K562 (cell line): ENCODE measurements around the gene NECAB2. TPM values are rescaled to one million over a fixed set of nuclear protein-coding genes. Genes with fewer than 3 reads are reported as not detected.

Source experiments
- HCFC1 ChIP-seq: IDR thresholded peaks from 2 replicates; pipeline ENCODE4 v1.6.1; 2012; ENCODE audit warnings: low read depth, low read length, improper control_type of control experiment
- NEUROD1 ChIP-seq: fragments of 150-350 bp; IDR thresholded peaks from 2 replicates; pipeline ENCODE4 v1.6.1; 2014; ENCODE audit warnings: borderline replicate concordance, low read length, low read depth; ENCODE audit not compliant: partially characterized antibody
- NR3C1 ChIP-seq: sonication (generic); formaldehyde crosslinking; IDR thresholded peaks from 2 replicates; pipeline ENCODE4 v1.8.1; 2022; ENCODE audit warnings: missing genetic modification reagents
- RB1 ChIP-seq: fragments of 450-650 bp; IDR thresholded peaks from 2 replicates; pipeline ENCODE4 v1.6.1; 2017; ENCODE audit warnings: low read depth, mild to moderate bottlenecking
- TRIM24 ChIP-seq, 2 experiments: fragments of 450-650 bp; IDR thresholded peaks; 2 replicates each; pipeline ENCODE4 v1.6.1; 2016
- ZNF764 ChIP-seq: fragments of 250-450 bp; sonication (Bioruptor Pico); IDR thresholded peaks from 2 replicates; pipeline ENCODE4 v1.4.0; 2020; ENCODE audit warnings: low read depth, mild to moderate bottlenecking, moderate library complexity
- polyA plus RNA-seq, 8 experiments: library from polyadenylated mRNA; depleted of rRNA in 4 of 8; stranded (reverse) in 5 of 8; unstranded in 3 of 8; fragments of >200 nt; fragmentation: Nextera tagmentation in 2 of 8; fragmentation: Illumina TruSeq in 1 of 8; extraction: Ambion mirVana in 2 of 8; extraction: Trizol in 1 of 8; gene quantifications; 2 replicates each; pipeline versions ENCODE4 v1.2.1 to v1.2.3, GENCODE V29; 2011 to 2014; ENCODE audit warnings: inconsistent platforms in 1 of 8, missing spikeins in 1 of 8
- total RNA-seq, 7 experiments: library from RNA; depleted of rRNA in 6 of 7; stranded (reverse); fragments of >200 nt in 6 of 7; fragmentation: Illumina TruSeq in 2 of 7; extraction: Trizol in 2 of 7; gene quantifications; 2 replicates each; pipeline versions ENCODE4 v1.2.1 to v1.2.3, GENCODE V29; 2011 to 2021; ENCODE audit warnings: low replicate concordance in 1 of 7
- TF ChIP-seq, protein P1 (sequence below): fragments of 450-650 bp; IDR thresholded peaks from 2 replicates; pipeline ENCODE4 v1.6.1; 2016; ENCODE audit warnings: mild to moderate bottlenecking, moderate library complexity
- TF ChIP-seq, protein P2 (sequence below): sonication (generic); formaldehyde crosslinking; IDR thresholded peaks from 2 replicates; pipeline ENCODE4 v1.8.0; 2022; ENCODE audit warnings: mild to moderate bottlenecking, missing genetic modification reagents

Gene NECAB2
- total and polyA plus RNA-seq, 9 of the 15 experiments (the other 6 are each of a cell fraction or from before 2014, with no cell fraction given): 0.03 to 0.28 TPM; not detected in 7

DNA sequence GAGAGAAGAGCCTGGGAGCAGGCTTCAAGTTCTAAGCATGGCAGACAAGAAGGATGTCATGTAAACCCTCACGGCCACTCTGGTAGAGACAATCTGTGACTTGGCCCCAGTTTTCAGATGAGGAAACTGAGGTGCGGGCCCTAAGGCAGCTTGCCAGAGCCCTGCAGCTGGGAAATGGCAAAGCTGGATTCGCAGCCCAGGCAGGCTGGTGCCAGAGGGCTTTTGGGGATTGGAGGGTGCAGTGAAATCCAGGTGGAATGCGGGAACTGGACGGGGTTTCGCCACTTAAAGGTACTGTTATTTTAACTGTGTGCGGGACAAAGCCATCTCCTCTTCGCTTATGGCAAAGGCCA lies 15.5 kb upstream of the NECAB2 start (continued):
- TF ChIP-seq HCFC1 (no peak), RB1 (no peak; the same call in 1 of the 2 replicates), ZNF764 (CRISPR knock-in tag) (no peak), TRIM24 (IDR thresholded peaks at IDR 0.05) (no peak), NEUROD1 (peak; percentile 69), NR3C1 (CRISPR knock-in tag) (no peak)
- TF ChIP-seq, protein P1, sequence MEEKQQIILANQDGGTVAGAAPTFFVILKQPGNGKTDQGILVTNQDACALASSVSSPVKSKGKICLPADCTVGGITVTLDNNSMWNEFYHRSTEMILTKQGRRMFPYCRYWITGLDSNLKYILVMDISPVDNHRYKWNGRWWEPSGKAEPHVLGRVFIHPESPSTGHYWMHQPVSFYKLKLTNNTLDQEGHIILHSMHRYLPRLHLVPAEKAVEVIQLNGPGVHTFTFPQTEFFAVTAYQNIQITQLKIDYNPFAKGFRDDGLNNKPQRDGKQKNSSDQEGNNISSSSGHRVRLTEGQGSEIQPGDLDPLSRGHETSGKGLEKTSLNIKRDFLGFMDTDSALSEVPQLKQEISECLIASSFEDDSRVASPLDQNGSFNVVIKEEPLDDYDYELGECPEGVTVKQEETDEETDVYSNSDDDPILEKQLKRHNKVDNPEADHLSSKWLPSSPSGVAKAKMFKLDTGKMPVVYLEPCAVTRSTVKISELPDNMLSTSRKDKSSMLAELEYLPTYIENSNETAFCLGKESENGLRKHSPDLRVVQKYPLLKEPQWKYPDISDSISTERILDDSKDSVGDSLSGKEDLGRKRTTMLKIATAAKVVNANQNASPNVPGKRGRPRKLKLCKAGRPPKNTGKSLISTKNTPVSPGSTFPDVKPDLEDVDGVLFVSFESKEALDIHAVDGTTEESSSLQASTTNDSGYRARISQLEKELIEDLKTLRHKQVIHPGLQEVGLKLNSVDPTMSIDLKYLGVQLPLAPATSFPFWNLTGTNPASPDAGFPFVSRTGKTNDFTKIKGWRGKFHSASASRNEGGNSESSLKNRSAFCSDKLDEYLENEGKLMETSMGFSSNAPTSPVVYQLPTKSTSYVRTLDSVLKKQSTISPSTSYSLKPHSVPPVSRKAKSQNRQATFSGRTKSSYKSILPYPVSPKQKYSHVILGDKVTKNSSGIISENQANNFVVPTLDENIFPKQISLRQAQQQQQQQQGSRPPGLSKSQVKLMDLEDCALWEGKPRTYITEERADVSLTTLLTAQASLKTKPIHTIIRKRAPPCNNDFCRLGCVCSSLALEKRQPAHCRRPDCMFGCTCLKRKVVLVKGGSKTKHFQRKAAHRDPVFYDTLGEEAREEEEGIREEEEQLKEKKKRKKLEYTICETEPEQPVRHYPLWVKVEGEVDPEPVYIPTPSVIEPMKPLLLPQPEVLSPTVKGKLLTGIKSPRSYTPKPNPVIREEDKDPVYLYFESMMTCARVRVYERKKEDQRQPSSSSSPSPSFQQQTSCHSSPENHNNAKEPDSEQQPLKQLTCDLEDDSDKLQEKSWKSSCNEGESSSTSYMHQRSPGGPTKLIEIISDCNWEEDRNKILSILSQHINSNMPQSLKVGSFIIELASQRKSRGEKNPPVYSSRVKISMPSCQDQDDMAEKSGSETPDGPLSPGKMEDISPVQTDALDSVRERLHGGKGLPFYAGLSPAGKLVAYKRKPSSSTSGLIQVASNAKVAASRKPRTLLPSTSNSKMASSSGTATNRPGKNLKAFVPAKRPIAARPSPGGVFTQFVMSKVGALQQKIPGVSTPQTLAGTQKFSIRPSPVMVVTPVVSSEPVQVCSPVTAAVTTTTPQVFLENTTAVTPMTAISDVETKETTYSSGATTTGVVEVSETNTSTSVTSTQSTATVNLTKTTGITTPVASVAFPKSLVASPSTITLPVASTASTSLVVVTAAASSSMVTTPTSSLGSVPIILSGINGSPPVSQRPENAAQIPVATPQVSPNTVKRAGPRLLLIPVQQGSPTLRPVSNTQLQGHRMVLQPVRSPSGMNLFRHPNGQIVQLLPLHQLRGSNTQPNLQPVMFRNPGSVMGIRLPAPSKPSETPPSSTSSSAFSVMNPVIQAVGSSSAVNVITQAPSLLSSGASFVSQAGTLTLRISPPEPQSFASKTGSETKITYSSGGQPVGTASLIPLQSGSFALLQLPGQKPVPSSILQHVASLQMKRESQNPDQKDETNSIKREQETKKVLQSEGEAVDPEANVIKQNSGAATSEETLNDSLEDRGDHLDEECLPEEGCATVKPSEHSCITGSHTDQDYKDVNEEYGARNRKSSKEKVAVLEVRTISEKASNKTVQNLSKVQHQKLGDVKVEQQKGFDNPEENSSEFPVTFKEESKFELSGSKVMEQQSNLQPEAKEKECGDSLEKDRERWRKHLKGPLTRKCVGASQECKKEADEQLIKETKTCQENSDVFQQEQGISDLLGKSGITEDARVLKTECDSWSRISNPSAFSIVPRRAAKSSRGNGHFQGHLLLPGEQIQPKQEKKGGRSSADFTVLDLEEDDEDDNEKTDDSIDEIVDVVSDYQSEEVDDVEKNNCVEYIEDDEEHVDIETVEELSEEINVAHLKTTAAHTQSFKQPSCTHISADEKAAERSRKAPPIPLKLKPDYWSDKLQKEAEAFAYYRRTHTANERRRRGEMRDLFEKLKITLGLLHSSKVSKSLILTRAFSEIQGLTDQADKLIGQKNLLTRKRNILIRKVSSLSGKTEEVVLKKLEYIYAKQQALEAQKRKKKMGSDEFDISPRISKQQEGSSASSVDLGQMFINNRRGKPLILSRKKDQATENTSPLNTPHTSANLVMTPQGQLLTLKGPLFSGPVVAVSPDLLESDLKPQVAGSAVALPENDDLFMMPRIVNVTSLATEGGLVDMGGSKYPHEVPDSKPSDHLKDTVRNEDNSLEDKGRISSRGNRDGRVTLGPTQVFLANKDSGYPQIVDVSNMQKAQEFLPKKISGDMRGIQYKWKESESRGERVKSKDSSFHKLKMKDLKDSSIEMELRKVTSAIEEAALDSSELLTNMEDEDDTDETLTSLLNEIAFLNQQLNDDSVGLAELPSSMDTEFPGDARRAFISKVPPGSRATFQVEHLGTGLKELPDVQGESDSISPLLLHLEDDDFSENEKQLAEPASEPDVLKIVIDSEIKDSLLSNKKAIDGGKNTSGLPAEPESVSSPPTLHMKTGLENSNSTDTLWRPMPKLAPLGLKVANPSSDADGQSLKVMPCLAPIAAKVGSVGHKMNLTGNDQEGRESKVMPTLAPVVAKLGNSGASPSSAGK: no peak
- TF ChIP-seq, protein P2, sequence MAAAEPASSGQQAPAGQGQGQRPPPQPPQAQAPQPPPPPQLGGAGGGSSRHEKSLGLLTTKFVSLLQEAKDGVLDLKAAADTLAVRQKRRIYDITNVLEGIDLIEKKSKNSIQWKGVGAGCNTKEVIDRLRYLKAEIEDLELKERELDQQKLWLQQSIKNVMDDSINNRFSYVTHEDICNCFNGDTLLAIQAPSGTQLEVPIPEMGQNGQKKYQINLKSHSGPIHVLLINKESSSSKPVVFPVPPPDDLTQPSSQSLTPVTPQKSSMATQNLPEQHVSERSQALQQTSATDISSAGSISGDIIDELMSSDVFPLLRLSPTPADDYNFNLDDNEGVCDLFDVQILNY (CRISPR knock-in tag): no peak
